DOHH2 (cell line): ENCODE measurements around the gene MPRIP.

Experiments
- EZH2phosphoT487 ChIP-seq: fragments of 200-600 bp; sonication (generic); IDR thresholded peaks from 2 replicates; pipeline ENCODE4 v1.6.1; 2017; ENCODE audit warnings: borderline replicate concordance, mild to moderate bottlenecking, antibody characterized with exemption, low read length, moderate library complexity, mixed read lengths
- TF ChIP-seq, protein P1 (sequence below): fragments of 200-600 bp; sonication (generic); IDR thresholded peaks from one replicate; pipeline ENCODE4 v1.5.1; 2014; ENCODE audit warnings: antibody characterized with exemption, mild to moderate bottlenecking, low read depth, low read length; ENCODE audit not compliant: poor library complexity, severe bottlenecking

DNA sequence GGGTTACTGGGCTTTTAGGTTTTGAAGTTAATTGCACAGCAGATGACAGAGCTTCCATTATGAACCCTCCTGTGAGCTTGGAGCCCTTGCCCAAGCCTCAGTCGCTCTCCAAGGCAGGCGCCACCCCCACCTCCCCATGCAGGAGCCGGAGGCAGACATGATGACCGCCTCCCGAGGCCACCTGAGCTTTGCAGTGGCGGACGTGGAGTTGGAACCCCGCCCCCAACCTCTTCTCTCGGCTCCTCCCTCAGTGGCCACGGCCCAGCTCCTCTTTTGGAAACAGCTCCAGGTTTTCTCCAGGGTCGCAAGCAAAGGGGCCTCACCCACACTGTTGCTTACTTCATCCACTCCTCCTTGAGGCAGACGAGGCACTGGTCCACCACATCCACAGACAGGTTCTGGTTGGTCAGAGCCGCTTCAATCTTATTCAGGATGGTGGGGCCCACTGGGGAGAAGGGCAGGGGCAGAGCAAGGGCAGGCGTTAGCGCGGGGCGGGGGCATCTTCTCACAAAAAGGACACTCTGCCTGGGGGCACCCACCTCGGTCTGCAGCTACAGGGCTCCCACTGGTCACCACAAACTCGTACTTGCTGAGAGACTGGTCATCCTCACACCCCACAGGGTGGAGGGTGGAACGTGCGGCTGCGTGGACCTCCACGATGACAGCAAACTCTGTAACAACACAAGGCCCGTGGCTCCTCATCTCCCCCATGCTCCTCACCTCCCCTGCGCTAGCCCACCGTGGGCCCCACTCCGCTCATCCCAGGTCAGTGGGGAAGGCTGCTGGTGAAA lies 172.6 kb downstream of the MPRIP start:
- TF ChIP-seq, protein P1, sequence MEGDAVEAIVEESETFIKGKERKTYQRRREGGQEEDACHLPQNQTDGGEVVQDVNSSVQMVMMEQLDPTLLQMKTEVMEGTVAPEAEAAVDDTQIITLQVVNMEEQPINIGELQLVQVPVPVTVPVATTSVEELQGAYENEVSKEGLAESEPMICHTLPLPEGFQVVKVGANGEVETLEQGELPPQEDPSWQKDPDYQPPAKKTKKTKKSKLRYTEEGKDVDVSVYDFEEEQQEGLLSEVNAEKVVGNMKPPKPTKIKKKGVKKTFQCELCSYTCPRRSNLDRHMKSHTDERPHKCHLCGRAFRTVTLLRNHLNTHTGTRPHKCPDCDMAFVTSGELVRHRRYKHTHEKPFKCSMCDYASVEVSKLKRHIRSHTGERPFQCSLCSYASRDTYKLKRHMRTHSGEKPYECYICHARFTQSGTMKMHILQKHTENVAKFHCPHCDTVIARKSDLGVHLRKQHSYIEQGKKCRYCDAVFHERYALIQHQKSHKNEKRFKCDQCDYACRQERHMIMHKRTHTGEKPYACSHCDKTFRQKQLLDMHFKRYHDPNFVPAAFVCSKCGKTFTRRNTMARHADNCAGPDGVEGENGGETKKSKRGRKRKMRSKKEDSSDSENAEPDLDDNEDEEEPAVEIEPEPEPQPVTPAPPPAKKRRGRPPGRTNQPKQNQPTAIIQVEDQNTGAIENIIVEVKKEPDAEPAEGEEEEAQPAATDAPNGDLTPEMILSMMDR: no peak
- TF ChIP-seq EZH2phosphoT487: no peak
